BE2C (cell line): Measurements from ENCODE around the gene MALRD1. TPM values are rescaled to one million over a fixed set of nuclear protein-coding genes. Genes with fewer than 3 reads are reported as not detected.

Experiments used
- DNase-seq: peaks from one replicate; pipeline ENCODE4 v3.0.0-alpha.2; 2020
- H3K27me3 ChIP-seq: fragments of 250-450 bp; sonication (Bioruptor Pico); 2 replicates; pipeline ENCODE4 v1.5.1; 2020; ENCODE audit warnings: mild to moderate bottlenecking
- H3K36me3 ChIP-seq: fragments of 250-450 bp; sonication (Bioruptor Pico); 2 replicates; pipeline ENCODE4 v1.5.1; 2020; ENCODE audit warnings: mild to moderate bottlenecking
- H3K4me1 ChIP-seq: fragments of 250-450 bp; sonication (Bioruptor Pico); 2 replicates; pipeline ENCODE4 v1.5.1; 2020
- H3K4me3 ChIP-seq: 2 replicates; pipeline ENCODE4 v1.5.1; 2011; ENCODE audit warnings: low read depth, low read length
- H3K9me3 ChIP-seq: fragments of 250-450 bp; sonication (Bioruptor Pico); 2 replicates; pipeline ENCODE4 v1.5.1; 2020
- polyA plus RNA-seq: library from polyadenylated mRNA; unstranded; fragments of >200 nt; gene quantifications from one replicate; pipeline ENCODE4 v1.2.1, GENCODE V29; 2012; ENCODE audit warnings: low read depth, missing spikeins; ENCODE audit not compliant: insufficient read length, insufficient read depth
- TF ChIP-seq, protein P1 (sequence below): IDR thresholded peaks from 2 replicates; pipeline ENCODE4 v1.5.1; 2012; ENCODE audit warnings: mild to moderate bottlenecking, low read depth, low read length

MALRD1 gene
- polyA plus RNA-seq = not detected

DNA sequence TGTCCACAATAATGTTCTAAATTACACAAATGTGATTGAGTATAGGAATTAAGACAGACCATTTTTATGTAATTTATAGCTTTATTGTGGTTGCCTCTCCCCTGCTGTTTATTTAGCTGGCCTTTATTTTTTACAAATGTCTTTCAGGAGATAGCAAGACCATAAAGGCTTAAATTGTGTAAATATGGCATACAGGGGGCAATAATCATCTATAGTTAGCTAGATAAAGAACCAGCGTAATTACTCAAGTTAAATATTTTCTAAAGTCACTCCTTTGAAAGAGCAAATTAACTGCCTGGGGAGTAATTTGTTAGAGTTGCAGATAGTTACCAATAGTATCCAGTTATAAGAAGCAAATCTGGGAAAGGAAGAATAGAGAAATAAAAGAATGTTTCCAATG lies at the start of gene MALRD1:
TSS of gene MALRD1 (plus strand) at position 313 of the 400 bp plus-strand sequence. CDS start 138 bp downstream, outside the sequence.
- H3K4me3 ChIP-seq = no peak within 1 kb of the TSS
- no peaks in the 10 kb centered on the region for H3K9me3 ChIP-seq
- DNase-seq = no peak
- TF ChIP-seq, protein P1, sequence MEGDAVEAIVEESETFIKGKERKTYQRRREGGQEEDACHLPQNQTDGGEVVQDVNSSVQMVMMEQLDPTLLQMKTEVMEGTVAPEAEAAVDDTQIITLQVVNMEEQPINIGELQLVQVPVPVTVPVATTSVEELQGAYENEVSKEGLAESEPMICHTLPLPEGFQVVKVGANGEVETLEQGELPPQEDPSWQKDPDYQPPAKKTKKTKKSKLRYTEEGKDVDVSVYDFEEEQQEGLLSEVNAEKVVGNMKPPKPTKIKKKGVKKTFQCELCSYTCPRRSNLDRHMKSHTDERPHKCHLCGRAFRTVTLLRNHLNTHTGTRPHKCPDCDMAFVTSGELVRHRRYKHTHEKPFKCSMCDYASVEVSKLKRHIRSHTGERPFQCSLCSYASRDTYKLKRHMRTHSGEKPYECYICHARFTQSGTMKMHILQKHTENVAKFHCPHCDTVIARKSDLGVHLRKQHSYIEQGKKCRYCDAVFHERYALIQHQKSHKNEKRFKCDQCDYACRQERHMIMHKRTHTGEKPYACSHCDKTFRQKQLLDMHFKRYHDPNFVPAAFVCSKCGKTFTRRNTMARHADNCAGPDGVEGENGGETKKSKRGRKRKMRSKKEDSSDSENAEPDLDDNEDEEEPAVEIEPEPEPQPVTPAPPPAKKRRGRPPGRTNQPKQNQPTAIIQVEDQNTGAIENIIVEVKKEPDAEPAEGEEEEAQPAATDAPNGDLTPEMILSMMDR = no peak
- H3K36me3 ChIP-seq = no peaks in the 10 kb centered on the region
- no peaks in the 10 kb centered on the region for H3K27me3 ChIP-seq
- no peaks in the 10 kb centered on the region for H3K4me1 ChIP-seq

DNA sequence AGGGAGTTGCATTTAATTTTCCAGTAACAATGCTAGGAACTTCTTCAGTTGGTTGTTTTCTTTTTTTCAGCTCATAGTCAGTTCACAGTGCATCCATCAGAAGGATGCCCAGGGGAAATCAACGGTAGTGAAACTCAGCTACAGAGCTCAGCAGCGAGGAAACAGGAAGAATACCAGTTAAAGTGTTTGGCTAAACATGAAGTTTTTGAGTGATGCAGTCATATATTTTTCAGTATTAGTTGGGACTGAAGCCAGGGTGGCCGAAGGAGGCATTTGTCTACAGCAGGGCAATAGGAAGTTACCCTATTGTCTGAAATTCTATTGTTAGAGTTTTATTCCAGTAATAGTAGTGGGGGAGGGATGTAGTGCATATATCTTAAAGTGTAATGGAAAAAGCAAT lies 45.3 kb upstream of the MALRD1 start:
- no peaks in the 10 kb centered on the region for H3K36me3 ChIP-seq
- no peaks in the 10 kb centered on the region for H3K4me1 ChIP-seq
- TF ChIP-seq, protein P1 = no peak
- no peaks in the 10 kb centered on the region for H3K27me3 ChIP-seq
- no peaks in the 10 kb centered on the region for H3K9me3 ChIP-seq
- DNase-seq = no peak
- no peak overlapping the region for H3K4me3 ChIP-seq

DNA sequence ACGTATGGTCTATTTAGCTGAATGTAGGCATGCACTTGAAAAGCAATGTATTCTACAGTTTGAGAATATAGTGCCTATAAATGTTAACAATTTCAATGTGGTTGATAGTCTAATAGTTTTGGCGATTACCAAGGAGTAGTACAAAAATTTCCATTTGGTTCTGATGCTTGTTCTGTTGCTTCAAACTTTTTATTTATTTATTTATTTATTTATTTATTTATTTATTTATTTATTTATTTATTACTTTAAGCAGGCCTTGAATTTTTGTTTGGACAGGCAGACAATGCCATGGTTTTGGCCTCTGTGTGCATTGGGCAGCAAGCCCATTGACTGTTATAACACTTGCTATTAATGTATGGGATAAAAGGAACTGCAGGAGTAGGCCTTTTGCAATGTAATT lies 36.5 kb upstream of the MALRD1 start:
- TF ChIP-seq, protein P1 = no peak

GRCh38 chr10:19014034-19014433 lies 34.6 kb upstream of the MALRD1 start:
- H3K36me3 ChIP-seq = no peaks in the 10 kb centered on the region
- no peak for DNase-seq
- H3K4me1 ChIP-seq = no peaks in the 10 kb centered on the region
- no peaks in the 10 kb centered on the region for H3K27me3 ChIP-seq
- H3K4me3 ChIP-seq = no peak overlapping the region
- H3K9me3 ChIP-seq = no peaks in the 10 kb centered on the region
- TF ChIP-seq, protein P1 = no peak

More for the DNA sequence above, 36.5 kb upstream of the MALRD1 start:
- H3K4me1 ChIP-seq = no peaks in the 10 kb centered on the region
- no peaks in the 10 kb centered on the region for H3K9me3 ChIP-seq
- H3K4me3 ChIP-seq = no peak overlapping the region
- DNase-seq = no peak
- H3K27me3 ChIP-seq = no peaks in the 10 kb centered on the region
- no peaks in the 10 kb centered on the region for H3K36me3 ChIP-seq

GRCh38 chr10:19014498-19014897 lies 34.1 kb upstream of the MALRD1 start:
- Histone ChIP-seq H3K9me3 (no peaks in the 10 kb centered on the region), H3K36me3 (no peaks in the 10 kb centered on the region), H3K4me1 (no peaks in the 10 kb centered on the region), H3K4me3 (no peak overlapping the region), H3K27me3 (no peaks in the 10 kb centered on the region)
- no peak for DNase-seq
- TF ChIP-seq, protein P1 = no peak

- DNase-seq = no peak
- no peaks in the 10 kb centered on the region for H3K36me3 ChIP-seq
- TF ChIP-seq, protein P1 = no peak
- H3K4me3 ChIP-seq = no peak overlapping the region
- H3K4me1 ChIP-seq = no peaks in the 10 kb centered on the region
- H3K27me3 ChIP-seq = no peaks in the 10 kb centered on the region
- no peaks in the 10 kb centered on the region for H3K9me3 ChIP-seq
Measured at GRCh38 chr10:19017116-19017890, 31.3 kb upstream of the MALRD1 start.
